HG02852 (cell line): ENCODE results near the gene SMIM23.

ENCODE experiments used
- ATAC-seq: cut with Tn5 transposase; IDR thresholded peaks from one replicate; pipeline ENCODE4 v1.9.1; 2021; ENCODE audit warnings: mild to moderate bottlenecking, moderate library complexity; ENCODE audit not compliant: unreplicated experiment

SMIM23 gene

DNA sequence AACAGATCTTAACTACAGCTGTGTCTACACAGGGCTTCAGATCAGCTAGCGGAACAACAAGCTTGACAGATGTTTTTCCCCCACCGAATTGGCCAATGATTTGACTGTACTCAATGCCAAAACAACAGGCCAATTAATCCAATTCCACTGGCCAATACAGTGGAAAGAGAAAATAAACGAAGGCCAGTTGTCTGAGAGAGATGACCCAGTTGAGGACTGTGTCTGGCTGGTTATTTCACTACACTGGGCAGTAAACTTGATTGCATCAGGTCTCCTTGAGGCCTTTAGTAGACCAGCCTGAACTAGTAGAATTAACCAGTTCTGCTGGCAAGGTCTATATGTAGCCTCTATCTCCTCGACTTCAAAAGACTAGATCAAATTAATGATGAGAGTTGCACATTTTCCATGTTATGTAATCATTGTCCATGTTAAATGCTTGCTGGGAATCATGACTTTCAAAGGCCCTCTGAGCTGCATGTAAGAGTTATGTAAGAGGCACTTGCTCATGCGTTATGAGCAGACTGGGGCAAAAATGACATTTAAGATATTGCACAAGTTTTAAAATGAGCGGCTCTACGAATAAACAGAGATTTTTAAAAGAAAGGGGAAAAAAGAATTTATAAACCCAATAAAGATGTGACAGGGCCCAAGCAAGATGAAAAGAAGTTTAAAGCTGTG is 28.3 kb downstream of the SMIM23 start:
- ATAC-seq: no peak

DNA sequence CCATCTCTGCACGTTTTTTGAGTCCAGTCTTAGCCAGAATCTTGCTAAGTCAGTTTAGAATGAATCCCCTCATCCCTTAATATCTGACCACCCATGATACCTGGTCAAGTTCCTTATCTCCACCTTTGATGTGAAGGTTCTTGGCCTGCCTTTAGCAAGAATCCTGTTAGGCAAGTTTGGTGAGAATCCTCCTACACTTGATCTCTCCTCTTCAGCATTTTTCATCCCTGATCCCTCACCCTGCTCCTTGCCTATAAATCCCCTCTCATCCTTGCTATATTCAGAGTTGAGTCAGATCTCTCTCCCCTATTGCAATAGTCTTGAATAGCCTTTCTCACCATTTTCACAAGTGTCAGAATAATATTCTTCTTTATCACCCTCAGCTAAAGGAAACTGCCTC is 31.0 kb downstream of the SMIM23 start:
- no peak for ATAC-seq

DNA sequence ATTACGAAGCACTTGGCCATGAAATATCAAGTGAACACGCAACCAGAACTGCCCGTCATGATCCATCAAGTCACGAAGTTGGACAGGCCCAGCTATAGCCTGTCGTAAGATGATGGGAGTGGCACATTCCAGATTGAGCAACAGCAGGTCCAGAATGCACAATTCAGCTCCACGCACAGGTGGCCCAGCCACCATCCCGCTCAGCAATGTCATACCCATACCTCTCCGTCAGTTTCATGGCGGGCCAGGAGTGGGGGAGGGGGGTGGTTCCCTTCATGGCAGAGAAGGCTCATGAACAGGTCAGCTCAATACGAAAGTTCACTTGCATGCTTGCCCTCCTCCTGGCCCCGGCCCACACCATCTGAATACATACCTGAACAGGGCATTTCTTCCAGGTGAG is 34.9 kb downstream of the SMIM23 start:
- no peak for ATAC-seq

DNA sequence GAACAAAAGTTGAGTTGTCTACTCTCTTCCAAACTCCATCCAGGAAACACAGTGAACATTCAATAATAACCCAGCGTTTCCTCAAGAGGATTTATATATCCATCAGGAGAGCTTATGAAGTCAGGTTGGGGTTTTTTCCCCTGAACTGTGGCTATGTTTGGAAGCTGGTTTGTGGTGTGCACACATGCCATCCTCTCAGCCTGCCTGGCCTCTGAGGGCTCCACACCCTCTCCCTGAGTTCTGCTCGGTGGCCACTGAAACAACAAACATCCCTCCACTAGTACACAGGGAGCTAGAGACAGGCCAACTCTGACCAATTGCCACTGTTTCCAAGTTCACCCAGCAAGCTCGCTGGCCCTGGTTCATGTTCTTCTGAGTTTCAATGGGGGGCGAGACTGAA is 35.7 kb downstream of the SMIM23 start:
- ATAC-seq: no peak

DNA sequence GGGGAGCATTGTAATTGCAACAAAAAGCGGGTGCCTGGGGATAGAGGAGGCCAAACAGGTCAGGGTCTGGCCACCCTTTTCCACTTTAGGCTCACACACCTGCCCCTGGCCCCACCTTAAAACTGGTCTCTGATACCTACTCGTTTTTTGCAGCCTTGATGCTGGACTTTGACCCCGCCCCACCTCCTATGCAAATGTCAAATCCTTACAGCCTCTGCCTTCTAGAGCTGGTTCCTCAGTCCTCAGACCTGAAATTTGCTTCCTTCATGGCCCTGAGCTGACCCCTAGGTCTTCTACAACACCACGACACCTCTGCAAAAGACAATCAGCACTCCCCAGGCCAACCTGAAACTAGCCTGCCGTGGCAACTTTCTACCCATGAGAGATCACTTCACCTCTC is 37.7 kb downstream of the SMIM23 start:
- ATAC-seq: no peak

DNA sequence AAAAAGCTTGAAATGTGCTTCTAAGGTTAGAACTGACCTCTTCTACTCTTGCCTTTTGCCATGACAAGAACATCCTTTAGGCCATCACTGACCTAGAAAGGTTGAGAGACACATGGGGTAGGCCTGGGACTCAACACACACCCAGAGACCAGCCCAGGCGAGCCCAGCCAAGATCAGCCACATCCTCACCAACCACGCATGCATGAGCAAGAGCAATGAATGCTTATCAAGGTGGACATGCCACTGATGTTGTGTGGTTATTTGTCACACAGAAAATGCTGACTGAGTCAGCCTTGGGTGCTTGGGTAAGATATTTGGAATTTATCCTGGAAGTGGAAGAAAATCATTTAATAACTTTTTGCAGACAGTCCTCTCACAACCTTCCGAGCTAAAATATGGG is 39.4 kb downstream of the SMIM23 start:
- no peak for ATAC-seq

DNA sequence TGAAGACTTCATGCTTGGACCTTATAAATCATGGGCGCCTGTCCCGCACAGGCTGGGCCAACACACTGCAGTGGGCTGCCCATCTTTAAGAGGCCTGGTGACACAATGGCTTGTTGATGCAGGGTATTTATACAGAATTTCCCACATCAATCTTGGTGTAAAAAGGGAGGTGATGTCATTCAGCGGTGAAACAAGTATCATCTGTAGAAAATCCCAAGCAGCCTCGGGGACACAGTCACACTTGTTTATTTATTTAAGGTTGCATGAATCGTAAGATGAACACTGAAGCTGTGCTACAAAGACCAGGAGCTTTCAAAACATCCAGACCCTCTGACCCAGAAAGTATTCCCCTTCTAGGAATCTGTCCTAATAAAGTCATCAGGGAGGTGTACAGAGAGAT is 40.5 kb downstream of the SMIM23 start:
- no peak for ATAC-seq

DNA sequence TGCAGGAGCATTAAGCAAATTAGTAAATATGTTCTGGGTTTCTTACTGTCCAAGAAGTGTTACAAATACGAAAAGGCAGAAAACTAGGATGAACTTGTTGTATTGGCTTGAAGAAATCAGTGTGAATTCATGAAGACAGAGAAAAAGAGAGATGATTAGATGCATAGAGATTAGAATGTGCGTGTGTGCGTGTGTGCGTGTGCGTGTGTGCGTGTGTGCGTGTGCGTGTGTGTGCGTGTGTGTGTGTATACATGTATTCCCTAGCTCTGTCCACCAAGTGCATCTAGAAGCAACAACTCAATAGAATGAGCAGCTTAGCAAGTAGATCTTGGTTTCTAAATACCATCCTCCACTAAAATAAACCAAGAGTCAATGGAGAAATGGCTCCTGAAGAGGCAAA is 41.5 kb downstream of the SMIM23 start:
- ATAC-seq: no peak

DNA sequence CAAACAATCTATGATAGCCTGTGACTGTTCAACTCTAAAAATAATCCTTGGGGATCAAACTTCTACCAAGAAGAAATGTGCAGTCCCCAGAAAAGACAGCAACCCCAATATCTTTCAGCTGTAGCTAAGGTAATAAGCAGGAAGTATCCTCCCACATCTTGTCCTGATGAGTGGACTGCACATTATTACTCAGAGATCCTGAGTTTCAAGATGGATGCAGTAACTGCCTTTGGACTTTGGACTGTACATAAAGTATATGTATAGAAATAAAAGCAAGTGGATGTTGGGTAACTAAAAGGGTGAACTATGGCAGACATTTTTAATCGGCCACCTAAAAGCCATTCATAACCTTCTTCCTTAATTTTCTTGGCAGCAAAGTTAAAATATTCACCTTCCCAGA is 45.1 kb downstream of the SMIM23 start:
- ATAC-seq: no peak

DNA sequence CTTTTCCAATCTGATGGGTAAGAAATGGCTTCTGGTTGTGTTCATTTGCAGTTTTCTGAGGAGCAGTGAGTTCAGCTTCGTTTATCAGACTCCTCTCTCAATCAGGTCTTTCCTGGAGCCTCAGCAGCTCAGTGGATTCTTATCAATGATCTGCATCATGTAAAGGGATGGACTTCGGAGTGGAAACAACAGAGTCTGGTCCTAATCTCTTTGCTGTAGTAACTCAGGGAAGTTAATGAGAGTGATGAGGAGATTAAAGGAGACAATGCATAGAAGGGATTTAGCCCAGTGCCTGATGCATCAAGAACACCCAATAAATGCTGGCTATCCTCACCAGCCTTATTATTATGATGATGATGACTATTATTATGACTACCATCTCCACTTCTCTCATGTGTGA is 47.2 kb downstream of the SMIM23 start:
- no peak for ATAC-seq

DNA sequence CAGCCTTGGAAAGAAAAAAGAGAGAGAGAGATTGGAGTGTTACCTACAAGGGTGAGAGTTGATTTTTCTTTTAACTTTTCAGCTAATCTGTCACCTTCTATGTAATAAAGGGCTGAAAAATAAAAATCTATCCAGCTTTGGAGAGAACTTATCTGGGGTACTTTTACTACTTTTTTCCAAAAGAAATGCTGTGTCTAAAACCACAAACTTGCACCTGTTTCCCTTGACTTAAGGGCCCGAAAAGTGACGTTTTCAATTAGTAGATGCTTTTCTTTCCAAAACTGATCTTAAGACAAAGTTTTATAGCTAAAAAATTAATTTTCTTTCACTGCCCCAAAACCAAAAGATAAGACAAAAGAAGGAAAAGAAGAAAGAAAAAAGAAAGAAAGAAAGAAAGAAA is 48.8 kb downstream of the SMIM23 start:
- ATAC-seq: no peak

DNA sequence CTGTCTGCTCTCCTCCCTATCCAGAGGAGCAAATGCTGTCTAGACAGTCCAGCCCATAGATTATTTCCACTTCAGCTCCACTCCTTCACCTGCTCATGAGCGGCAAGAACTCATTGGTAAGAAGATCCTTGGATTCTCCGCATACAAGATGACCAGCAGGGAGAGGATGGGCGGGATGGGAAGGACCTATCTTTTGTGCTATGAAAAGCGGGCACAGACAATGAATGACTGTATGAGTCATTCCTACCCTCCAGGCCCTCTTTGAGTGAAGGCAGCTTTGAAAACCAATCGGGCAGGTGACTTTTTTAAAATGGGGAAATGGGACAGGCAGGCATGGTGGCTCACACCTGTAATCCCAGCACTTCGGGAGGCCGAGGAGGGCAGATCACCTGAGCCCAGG is 49.4 kb downstream of the SMIM23 start:
- no peak for ATAC-seq

DNA sequence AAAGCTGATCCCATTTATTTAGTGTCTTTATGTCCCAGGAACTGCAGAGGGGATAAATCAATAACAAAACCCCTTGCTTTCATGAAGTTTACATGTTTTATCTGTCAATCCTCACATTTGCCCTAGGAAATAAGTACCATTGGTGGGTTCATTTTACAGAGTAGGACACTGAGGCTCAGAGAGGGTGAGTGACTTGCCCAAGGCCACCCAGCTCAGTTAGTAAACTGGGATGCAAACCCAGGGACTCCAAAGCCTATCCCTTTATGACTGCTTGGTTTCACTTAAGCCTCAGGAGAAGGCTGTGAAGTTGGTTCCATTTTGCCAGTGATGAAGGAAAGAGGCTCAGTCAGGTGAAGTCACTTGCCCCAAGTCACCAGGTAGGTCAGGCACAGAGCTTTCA is 51.9 kb downstream of the SMIM23 start:
- no peak for ATAC-seq

DNA sequence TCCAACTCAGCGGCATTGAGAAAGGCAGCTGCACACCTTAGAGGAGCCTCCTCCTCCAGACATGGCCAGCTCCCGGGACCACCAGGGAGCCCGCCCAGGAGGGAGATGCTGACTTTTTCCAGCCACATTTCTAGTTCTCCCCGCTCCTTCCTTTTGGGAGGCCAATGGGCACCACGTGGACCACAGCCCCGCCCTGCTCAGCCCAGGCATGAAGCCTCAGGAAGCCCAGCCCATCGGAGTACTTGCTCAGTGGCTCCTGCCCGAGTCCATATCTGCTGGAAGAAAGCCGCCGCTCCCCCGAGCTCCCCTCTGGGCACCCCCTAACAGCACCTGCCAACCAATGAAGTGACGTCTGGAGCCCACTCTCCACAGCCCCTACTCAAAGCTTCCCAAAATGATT is 52.4 kb downstream of the SMIM23 start:
- no peak for ATAC-seq

DNA sequence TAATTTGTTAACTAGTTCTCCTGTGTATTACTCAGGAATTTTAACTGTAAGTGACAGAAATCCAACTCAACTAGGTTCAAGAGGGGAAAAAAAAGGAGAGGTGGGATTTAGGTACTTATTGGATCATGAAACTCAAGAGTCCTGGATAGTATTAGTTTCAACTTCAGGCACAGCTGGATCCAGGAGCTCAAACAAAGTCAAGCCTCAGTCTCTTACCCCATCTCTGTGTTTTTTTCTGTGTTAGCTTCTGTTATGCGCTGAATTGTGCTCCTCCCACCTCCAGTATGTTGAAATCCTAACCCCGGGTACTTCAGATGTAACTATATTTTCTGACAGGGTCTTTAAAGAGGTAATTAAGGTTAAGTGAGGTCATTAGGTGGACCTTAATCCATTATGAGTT is 53.5 kb downstream of the SMIM23 start:
- no peak for ATAC-seq

DNA sequence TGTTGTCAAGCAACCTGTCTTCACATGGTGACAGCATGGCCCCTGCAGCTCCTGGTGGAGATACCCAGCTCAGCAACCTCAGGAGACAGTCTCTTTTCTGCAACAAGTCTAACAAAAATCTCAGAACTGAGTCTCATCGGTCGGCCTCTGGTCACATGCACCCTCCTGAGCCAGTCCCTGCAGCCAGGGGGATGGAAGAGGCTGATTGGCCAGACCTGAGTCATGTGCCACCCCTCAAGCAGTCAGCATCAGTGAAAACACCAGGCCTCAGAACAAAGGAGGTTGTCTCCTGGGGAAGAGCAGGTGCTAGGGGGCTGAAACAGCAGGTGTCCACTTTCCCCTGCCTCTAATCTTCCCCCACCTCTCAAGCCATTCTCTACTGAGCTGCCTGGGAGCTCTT is 54.4 kb downstream of the SMIM23 start:
- ATAC-seq: no peak
